Measurements from ENCODE around the gene CPVL.
"Not testable (repeated sequence)": the region's sequence is repeated elsewhere in the genome, so short reads cannot be mapped to it uniquely, and the experiment has no call there.

Gene CPVL

DNA sequence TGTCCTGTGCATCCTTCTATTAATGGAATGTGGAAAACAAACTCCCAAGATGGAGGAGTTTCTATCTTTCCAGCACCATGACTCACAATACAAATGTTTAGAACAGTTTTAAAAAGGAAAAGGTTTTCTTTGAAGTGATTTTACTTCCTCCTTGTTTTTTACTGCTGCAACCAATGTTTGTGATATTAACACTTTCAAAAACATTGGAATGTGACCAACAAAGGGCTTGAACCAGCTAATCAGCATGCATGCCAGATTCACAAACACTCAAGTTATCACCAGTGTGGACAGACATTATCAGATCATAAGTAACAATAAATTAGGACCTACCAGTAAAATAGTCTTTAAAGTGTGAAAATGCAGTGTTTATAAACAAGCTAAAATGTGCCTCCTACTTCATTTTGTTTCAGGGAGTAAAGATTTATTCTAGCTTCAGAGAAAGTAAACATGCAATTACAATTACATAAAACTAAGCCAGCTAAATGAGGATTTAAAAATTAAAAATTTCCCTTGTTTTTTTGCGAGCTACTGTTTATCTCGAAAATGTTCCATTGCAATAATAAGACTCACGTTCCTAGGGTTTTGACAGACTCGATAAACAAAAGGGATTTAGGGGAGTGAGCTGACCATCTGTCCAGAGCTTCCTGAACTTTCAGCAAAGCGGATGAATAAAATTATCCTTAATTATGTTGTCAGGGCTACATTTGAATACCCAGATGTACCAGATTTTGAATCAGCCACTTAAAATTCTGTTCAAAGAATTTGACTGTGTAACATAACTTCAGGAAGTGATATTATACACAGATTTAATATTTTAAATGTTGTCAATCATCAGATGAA is 29.8 kb downstream of the CPVL start:
- FAIRE-seq, result no peak

DNA sequence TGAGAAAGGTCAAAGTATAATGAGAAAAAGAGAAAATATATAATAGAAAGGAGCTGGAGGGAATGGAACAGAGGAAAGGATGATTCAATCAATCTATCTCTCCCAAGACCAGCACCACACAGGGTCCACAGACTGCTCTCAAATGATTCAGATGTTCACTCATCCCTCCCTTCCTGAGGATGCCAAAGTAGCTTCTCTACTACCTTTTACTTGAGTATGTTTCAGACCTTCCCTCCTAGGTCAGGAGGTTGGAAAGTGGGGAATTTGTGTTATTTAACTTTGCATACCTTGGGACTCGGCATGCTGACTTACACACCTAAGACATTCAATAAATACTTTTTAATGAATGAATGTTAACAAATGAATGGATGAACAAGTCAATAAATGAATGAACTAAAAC is 30.6 kb downstream of the CPVL start:
- no peak for FAIRE-seq

DNA sequence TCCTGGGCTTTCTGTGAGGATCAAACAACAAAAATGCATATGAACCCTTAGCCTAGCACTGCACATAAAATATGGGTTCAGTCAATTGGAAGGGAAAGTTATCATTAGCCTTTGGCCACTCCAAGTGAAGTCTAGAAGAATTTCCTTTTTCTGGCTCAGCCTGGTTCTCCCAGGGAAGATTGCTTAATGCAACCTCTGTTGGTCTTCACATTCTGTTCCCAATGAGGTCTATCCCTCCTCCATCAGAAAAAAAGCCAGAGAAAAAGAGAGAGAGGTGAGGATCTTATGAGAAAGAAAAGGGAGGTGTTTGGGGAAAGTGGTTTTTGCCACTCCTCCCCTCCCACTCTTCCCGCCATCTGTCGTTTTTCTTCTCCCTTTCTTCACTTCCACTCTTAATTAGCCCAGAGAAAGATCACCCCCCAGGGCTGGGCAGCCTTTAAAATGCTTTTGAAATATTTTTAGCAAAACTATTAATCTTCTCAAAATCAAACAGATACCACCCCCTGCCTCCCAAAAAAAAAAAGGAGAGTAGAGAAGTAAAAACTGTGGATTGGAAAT is 31.1 kb downstream of the CPVL start:
- FAIRE-seq, result no peak

DNA sequence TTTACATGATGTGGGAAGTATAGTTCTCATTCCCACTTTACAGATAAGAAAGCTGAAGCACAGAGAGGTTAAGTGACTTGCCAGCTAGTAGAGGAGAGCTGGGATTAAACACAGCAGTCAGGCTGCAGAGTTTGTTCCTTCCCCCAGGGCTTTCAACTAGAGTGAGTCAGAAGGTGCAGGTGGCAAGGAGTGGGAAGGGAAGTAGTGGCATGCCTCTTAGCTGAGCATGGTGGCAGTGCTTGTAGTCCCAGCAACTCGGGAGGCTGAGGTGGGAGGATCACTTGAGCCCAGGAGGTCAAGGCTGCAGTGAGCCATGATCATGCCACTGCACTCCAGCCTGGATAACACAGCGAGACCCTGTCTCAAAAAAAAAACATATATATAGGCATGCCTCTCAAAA is 32.1 kb downstream of the CPVL start:
- not testable (repeated sequence) for FAIRE-seq

DNA sequence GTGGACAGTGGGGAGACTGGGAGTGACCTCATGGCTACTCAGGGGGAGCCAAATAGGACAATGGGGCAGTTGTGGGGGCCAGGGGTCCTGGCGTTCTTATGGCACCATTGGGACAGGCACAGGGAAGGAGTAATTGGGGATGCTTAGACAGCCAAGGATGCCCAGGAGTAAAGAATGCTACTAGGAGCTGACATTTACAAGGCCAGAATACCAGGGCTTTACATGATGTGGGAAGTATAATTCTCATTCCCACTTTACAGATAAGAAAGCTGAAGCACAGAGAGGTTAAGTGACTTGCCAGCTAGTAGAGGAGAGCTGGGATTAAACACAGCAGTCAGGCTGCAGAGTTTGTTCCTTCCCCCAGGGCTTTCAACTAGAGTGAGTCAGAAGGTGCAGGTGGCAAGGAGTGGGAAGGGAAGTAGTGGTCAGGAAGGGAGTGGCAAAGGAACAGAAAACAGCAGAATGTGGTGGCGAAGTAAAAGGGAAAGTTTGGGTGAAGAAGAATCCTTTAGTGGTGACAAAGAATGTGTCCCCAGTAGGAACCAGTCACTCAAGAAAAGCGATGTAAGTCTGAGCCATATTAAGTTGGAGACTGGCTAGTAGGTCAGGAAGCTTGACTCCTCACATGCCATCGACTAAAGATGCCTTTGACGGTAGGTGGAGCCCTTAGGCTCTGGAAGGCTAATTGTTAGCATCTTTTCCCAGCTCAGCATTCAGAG is 32.8 kb downstream of the CPVL start:
- FAIRE-seq, result no peak

DNA sequence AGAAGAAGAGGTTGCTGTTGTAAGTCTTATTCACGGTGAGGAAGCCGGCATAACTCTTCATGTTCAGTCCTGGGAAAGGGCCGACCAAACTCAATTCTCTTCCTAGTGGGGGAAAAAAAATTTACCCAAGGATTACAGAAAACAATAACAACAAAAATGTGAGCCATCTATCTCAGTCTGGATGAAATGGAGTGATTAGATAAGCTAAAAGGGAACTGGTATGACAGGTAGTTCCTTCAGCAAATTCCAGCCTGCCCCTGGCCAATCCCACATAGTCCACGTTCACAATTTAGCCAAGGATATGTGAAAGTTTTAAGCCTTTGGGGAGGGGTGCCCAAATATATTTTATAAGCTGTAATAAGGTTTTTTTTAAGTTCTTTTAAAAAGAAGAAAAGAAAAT is 33.6 kb downstream of the CPVL start:
- FAIRE-seq, result no peak

DNA sequence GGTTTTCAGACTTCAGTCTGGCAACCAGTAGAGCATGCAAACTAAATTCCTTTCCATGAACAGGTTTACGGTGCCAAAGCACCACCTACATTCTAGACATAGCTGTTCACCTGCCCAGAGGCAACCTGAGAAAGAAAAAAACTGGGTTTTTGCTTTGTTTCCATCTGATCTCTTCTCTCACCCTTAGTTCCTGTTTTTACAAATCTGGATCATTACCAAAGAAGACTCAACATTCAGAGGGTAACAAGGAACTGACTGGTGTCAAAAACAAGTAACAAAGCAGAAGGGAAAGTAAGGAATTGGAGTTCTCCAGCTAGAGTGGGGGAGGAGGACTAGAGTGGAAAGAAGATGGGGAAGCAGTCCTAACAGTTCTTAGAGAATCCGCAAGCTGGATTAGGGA is 36.4 kb downstream of the CPVL start:
- no peak for FAIRE-seq

DNA sequence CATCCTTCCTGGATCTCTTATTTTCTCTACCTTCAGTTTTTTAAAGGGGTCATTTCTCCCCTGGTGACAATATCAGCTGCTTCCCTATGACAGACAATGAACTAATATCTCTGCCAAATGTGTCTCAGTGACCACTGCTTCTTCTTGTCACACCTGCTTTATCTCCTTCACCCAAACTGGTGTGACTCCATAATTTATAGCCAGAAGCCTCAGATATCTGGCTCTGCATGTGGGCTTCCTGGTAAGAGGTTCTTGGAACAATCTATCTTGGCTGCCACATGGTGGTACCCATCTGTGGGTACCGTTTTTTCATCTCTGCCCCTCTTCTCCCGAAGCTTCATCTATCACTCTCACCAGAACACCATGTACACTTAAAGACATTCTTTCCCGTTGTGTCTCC is 37.0 kb downstream of the CPVL start:
- FAIRE-seq, result no peak

DNA sequence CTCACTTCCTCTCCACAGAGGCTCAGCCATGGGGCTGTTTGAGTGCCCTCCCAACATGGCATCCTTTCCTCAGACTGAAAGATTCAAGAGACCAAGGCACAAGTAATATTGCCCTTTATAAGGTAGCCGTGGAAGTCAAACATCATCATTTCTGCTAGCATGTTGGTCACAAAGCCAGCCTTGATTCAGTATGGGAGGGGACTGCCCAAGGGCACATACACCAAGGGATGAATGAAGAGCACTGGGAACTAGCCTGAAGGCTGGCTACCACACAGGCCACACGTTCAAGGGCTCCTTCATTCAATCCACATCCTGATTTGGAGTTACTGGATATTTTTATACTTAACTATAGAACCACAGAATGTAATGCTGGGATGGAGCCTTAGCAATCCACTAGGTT is 39.3 kb downstream of the CPVL start:
- no peak for FAIRE-seq

DNA sequence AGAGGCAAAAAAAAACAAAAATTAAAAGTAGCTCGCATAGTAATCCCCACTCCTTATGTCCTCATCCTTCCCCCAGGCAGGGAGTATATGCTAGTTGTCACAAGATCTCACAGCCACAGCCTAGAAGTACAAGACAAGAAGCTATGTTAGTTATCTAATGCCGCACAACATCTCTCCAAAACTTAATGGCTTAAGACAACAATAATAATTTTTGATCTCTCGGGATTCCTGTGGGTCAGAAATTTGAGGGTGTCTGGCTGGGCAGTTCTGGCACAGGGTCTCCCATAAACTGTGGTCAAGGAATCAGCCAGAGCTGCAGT is 39.7 kb downstream of the CPVL start:
- FAIRE-seq, result no peak

DNA sequence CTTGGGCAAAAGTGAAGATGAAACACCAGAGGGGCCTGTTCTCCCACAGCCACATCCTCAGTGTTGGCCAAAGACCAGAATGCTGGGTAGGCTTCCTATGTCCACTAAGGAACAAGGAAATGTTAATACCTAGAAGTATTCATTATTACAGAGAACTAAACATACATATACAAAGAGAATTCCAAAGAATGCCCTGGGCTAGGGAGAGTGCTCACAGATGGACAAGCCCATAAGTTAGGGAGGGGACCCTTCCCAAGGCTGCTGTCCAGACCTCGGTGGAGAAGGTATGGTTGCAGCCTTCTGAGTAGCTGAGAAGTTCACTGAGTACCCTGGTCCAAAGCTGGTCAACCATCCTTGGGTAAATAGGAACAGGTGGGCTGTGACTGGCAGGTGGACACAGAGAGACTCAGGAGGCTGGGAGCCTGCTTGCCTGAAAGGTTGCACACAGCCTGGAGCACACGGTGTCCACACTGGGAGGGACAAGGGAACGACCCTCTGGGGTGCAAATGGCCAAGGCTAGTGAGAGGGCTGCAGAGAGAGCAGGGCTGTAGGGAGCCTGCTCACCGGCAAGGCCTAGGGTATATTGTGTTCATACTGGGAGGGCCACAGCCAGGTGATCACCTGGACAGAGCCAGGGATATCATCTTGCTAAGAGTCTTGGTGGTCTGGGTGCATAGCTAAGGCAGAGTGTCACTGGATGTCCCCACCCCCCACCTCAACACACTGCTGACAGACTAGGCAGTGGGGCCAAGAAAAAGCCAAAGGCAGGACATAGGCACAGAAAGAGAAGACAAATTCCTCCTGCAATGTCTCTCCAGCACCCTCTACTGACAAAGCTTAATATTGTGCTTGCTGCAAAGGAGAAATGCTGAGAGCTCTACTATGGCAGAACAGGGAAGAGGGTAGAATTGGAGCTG is 40.3 kb downstream of the CPVL start:
- no peak for FAIRE-seq

DNA sequence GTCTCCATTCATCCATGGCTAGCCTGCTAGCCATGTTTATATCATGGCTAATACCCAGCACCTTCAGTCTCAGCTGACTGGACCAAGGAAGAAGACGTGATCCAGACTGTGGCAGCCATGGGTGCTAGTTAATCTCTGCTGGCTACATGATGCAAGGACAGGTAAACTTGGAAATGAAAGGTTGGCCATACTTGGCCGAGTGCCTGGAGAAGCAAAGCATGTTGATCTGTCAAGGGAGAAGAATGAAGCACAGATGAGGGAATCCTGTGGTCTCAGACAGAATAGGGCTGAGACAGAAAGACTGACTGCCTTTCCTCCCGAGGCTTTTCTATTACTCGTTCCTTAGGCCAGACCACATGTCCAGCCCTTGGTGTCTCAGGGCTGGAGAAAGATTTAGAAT is 41.1 kb downstream of the CPVL start:
- FAIRE-seq, result no peak

DNA sequence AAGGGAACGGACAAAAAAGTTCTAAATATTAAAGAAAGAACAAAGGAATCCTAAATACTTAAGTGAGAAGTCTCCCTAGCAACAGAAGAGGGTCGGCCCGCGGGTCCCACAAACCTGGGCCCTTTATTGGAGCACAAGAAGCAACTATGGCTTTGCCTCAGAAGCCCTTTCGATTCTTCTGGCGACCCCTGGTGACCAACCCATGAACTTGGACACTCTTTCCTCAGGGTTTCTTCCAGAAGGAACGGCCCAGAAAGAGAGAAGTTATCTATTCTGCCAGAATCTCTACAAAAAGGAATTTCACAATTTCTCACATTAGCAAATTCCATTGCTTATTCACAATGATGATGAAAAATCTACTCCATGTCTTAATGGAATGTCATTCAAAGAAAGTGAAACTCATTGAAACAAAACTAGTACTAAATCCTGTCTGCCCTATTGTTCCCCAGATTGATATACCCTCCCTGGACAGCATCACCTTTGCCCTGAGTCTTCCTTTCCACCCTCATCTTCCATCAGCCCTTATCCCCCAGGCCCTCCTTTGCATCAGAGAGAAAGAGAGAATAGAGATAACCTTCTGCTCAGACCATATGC is 43.7 kb downstream of the CPVL start:
- FAIRE-seq, result no peak

DNA sequence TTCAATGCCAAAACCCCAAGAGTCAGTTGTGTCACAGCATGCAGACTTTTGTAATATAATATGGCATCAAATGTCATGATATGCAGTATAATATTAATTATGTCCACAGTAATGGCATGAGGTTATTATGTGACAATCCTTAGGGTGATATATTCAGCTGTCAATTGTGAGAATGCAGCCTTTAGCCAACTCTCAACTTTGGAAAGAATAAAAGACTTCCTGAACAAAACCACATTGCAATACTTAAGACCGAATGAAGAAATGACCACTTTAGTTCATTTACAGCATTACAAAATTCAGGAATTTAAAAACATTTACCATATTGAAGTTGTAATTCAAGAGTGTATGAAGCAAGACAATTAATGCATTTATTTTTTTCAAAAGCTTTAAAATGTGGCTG is 45.4 kb downstream of the CPVL start:
- FAIRE-seq, result no peak

DNA sequence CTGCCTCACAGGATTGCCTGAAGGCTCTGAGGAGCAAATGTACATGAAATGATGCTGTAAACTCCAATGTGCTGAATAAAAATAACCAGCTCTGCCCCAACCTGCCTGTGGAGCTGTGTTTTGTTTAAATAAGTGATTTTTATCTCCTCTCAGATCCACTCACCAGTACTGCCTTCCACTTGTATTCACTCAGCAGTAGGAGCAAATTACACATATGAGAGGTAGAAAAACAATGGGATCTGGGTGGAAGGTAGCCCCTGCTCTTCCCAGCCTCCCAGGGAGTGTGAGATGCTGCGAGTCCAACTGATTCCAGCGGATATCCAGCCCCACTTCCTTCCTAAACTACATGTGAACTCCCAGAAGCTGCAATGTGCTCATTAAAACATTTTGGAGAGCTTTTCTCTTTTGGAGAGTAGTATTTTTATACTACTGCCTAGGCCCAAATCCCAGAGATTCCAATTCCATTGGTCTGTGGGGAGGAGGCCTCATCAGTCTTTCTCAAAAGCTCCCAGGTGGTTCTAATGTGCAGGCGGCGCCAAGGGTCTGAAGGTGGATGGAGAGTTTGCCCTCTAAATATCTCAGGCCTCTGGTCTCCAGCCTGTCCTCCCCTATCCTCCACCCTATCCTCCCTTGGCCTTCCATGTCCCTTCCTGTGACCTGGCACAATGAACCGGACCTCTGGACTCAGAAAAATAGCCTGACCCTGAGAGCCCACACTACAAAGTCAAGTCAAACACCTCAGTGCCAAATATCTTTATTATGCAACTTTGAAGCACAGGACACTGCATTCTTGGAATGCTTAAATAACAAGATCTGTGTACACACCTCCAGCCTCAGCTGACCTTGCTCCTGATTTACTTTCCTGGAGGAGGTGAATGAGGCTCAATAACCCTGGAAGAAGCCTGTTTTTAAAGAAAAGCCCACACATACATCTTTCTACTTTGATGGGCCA is 46.2 kb downstream of the CPVL start:
- no peak for FAIRE-seq

DNA sequence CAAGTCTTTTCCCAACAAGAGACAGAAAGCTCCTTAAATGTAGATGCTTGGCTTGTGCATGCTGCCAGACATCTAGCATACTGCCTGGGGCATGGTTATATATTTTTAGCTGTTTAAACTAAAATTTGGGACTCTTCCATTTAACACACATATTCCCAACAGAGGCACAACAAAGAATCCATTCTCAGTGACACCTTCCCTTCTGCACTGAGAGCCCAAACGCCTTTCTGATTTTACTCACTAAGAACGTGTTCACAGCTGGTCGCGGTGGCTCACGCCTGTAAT is 49.9 kb downstream of the CPVL start:
- FAIRE-seq, result no peak

DNA sequence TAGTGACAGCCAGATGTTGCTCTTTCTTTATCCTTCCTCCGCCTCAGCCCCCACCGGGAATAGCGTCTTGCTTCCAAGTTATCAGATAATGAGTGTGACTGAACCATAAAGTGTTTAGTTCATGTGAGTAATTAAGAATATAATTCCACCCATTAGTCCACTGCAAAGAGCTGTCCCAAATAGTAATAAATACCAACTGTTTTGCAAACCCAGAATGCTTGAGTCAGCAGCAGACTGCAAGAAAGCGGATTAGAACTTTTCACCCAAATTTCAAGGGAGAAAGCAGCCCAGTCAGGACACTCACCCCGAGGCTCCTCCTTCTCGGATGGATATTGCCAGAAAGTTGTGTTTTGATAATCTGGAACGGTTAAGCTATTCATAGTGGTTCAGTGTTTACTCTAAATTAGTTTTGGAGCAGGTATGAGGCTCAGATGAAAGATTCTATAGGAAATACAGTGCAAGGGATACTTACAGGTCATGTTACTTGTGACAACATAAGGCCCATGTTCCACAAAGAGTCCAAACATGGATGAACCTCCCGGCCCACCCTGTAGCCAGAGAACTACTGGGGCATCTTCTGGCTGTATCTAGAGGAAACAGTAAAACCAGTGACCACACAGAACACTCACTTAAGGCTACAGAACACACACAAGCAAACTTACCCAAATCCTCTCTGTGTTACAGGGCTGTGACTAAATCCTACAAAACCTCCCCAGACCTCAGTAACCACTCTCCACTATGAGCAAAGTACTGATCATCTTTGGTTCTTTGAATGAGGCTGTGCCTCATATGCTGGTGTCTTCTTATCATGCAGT is 50.5 kb downstream of the CPVL start:
- FAIRE-seq, result no peak

DNA sequence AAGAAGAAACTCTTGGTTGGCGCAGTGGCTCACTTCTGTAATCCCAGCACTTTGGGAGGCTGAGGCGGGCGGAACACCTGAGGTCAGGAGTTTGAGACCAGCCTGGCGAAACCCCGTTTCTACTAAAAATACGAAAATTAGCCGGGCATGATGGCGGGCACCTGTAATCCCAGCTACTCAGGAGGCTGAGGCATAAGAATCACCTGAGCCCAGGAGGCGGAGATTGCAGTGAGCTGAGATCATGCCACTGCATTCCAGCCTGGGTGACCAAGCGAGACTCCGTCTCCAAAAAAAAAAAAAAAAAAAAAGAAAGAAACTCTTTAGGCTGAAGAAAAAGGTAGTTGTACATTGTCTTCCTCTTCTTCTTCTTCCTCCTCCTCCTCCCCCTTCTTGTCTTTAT is 53.2 kb downstream of the CPVL start:
- FAIRE-seq, result not testable (repeated sequence)

DNA sequence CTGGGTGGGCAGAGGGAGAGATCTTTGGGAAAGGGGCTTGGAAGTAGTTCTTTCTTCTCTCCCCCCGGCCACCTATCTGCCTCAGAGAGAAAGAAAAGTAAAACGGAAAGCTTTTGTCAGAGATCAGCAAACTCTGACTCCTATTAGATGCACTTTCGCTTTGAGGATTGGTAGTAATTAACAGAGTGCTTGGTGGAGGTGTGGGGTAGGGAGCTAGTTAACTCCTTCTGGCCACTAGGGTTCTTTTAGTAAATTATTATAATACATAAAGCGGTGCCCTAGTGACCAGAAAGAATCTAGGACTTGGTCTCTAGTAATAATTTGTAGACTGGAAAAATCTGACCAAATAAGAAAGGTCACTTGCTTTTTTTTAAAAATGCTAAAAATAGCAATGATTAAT is 54.6 kb downstream of the CPVL start:
- FAIRE-seq, result no peak

DNA sequence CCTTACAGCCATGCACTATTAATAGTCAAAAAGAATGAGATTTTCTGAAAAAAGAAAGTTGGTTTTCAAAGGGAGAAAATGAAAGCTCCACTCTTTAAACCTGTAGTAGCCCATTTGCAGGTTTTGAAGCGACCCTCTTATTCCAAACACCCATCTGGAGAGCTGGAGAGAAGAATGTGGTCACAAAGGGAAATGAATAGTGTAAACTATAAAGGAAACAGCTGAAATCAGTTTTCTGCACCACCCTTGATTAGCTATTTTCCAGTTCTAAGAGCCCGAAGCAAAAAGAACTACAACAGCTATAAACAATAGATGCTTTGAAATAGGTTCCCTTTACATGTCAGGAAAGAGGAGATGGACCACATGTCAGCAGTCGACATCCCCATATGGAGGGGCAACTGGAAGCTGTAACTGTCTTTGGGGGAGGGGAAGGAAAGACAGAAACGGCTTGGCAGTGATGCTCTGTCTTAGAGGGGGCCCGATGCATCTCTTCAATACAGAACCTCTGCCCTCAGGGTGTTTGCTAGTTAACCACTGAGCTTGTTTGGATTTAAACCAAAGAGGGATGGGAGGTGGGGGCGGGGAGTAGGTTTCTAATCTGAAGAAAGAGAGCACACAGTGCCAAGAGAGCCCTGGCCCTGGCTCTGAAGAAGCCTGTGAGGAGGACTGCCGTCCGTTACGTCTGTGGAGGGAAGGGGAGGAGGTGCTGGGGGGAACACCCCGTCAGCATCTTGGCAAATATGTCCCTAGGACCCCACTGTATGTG is 55.3 kb downstream of the CPVL start:
- FAIRE-seq, result no peak
